Liver (tissue), 9 donors: Measurements from ENCODE around the gene PLEKHO2. TPM values are rescaled to one million over a fixed set of nuclear protein-coding genes. Genes with fewer than 3 reads are reported as not detected.

Experiments
- DNase-seq: peaks from one replicate; pipeline ENCODE4 v3.0.0-alpha.2; 2017; ENCODE audit warnings: low spot score
- H3K27ac ChIP-seq, 2 donors: one replicate each; pipeline ENCODE4 v1.7.0; 2013; ENCODE audit warnings: inconsistent platforms in 2 of 2, low read length in 2 of 2, control low read depth in 1 of 2, low read depth in 1 of 2, mild to moderate bottlenecking in 1 of 2
- H3K27me3 ChIP-seq, 4 donors: one replicate each; pipeline versions ENCODE4 v1.6.1 to v1.7.0; 2013; ENCODE audit warnings: low read length in 3 of 4, inconsistent platforms in 1 of 4, mild to moderate bottlenecking in 1 of 4, moderate library complexity in 1 of 4; ENCODE audit not compliant: control insufficient read depth in 4 of 4, insufficient read depth in 4 of 4
- H3K36me3 ChIP-seq, 4 donors: one replicate each; pipeline versions ENCODE4 v1.6.1 to v1.7.0; 2013; ENCODE audit warnings: low read length in 3 of 4, mild to moderate bottlenecking in 3 of 4, low read depth in 1 of 4, moderate library complexity in 1 of 4; ENCODE audit not compliant: control insufficient read depth in 4 of 4, insufficient read depth in 3 of 4
- H3K4me1 ChIP-seq, 4 donors: one replicate each; pipeline versions ENCODE4 v1.6.1 to v1.7.0; 2013; ENCODE audit warnings: low read length in 3 of 4, mild to moderate bottlenecking in 3 of 4, moderate library complexity in 1 of 4; ENCODE audit not compliant: control insufficient read depth in 4 of 4, insufficient read depth in 4 of 4
- H3K4me3 ChIP-seq, 3 donors: one replicate each; pipeline versions ENCODE4 v1.6.1 to v1.7.0; 2013; ENCODE audit warnings: low read length in 3 of 3, control low read depth in 1 of 3, low read depth in 1 of 3, mild to moderate bottlenecking in 1 of 3
- H3K9ac ChIP-seq, 2 donors: one replicate each; pipeline ENCODE4 v1.7.0; 2013; ENCODE audit warnings: low read length in 2 of 2, mild to moderate bottlenecking in 2 of 2, moderate library complexity in 2 of 2, control low read depth in 1 of 2, low read depth in 1 of 2
- H3K9me3 ChIP-seq, 4 donors: one replicate each; pipeline versions ENCODE4 v1.6.1 to v1.7.0; 2013; ENCODE audit warnings: low read length in 3 of 4; ENCODE audit not compliant: control insufficient read depth in 4 of 4
- EGR1 ChIP-seq, 2 donors: IDR thresholded peaks; 2 replicates each; pipeline ENCODE4 v1.6.1; 2016 to 2018; ENCODE audit warnings: antibody characterized with exemption in 2 of 2, low read depth in 2 of 2
- FOXA1 ChIP-seq: IDR thresholded peaks from 2 replicates; pipeline ENCODE4 v1.6.1; 2016; ENCODE audit warnings: antibody characterized with exemption
- FOXA2 ChIP-seq: IDR thresholded peaks from 2 replicates; pipeline ENCODE4 v1.6.1; 2016; ENCODE audit warnings: antibody characterized with exemption
- GABPA ChIP-seq, 2 donors: IDR thresholded peaks in 1 of 2; conservative IDR thresholded peaks in 1 of 2; 2 replicates each; pipeline ENCODE4 v1.6.1; 2016; ENCODE audit warnings: antibody characterized with exemption in 2 of 2, mild to moderate bottlenecking in 1 of 2, moderate library complexity in 1 of 2
- HNF4A ChIP-seq, 2 donors: conservative IDR thresholded peaks; 2 replicates each; pipeline ENCODE4 v1.6.1; 2016; ENCODE audit warnings: antibody characterized with exemption in 2 of 2, mild to moderate bottlenecking in 2 of 2
- HNF4G ChIP-seq: IDR thresholded peaks from 2 replicates; pipeline ENCODE4 v1.6.1; 2016; ENCODE audit warnings: antibody characterized with exemption
- JUND ChIP-seq, 2 donors: IDR thresholded peaks; 2 replicates each; pipeline ENCODE4 v1.6.1; 2016; ENCODE audit warnings: antibody characterized with exemption in 2 of 2
- NR2F2 ChIP-seq: IDR thresholded peaks from 2 replicates; pipeline ENCODE4 v1.6.1; 2016; ENCODE audit warnings: antibody characterized with exemption
- RXRA ChIP-seq, 2 donors: IDR thresholded peaks; 2 replicates each; pipeline ENCODE4 v1.6.1; 2017 to 2018; ENCODE audit warnings: antibody characterized with exemption in 2 of 2, mild to moderate bottlenecking in 1 of 2
- SP1 ChIP-seq: IDR thresholded peaks from 2 replicates; pipeline ENCODE4 v1.6.1; 2018; ENCODE audit warnings: antibody characterized with exemption, mild to moderate bottlenecking
- TAF1 ChIP-seq: conservative IDR thresholded peaks from 2 replicates; pipeline ENCODE4 v1.6.1; 2016; ENCODE audit warnings: antibody characterized with exemption, mild to moderate bottlenecking
- YY1 ChIP-seq: IDR thresholded peaks from 2 replicates; pipeline ENCODE4 v1.6.1; 2016; ENCODE audit warnings: antibody characterized with exemption, mild to moderate bottlenecking
- WGBS: extraction: QIAGEN DNeasy Blood & Tissue Kit; methylation state at CpG from one replicate; pipeline ENCODE4 v1.1.7; 2013; 5-methylcytosine and 5-hydroxymethylcytosine counted together
- polyA plus RNA-seq, 2 donors: library from polyadenylated mRNA; stranded (reverse) in 1 of 2; unstranded in 1 of 2; fragments of 200-250 nt in 1 of 2; fragments of >200 nt in 1 of 2; fragmentation: Nextera tagmentation in 1 of 2; extraction: Ambion mirVana in 1 of 2; gene quantifications; one replicate each; pipeline versions ENCODE4 v1.2.1 to v1.2.3, GENCODE V29; 2013 to 2015
- total RNA-seq, 2 donors: library from RNA; depleted of rRNA; stranded (reverse); fragments of >200 nt; gene quantifications; one replicate each; pipeline ENCODE4 v1.2.3, GENCODE V29; 2014
- TF ChIP-seq, protein P1 (sequence below): IDR thresholded peaks from 2 replicates; pipeline ENCODE4 v1.6.1; 2016; ENCODE audit warnings: antibody characterized with exemption, mild to moderate bottlenecking
- TF ChIP-seq, protein P2 (sequence below): IDR thresholded peaks from 2 replicates; pipeline ENCODE4 v1.6.1; 2016; ENCODE audit warnings: antibody characterized with exemption
- TF ChIP-seq, protein P3 (sequence below): fragments of 150-350 bp; IDR thresholded peaks from 2 replicates; pipeline ENCODE4 v1.5.1; 2017; ENCODE audit warnings: improper control_type of control experiment, low read depth, low read length; ENCODE audit not compliant: missing input control
- TF ChIP-seq, protein P4 (sequence below): IDR thresholded peaks from 2 replicates; pipeline ENCODE4 v1.6.1; 2016; ENCODE audit warnings: antibody characterized with exemption
- TF ChIP-seq, protein P5 (sequence below): IDR thresholded peaks from 2 replicates; pipeline ENCODE4 v1.6.1; 2016; ENCODE audit warnings: antibody characterized with exemption
- donor health status: healthy.
- donor health status: healthy.
- donor health status: healthy.
- donor health status: healthy.
- donor health status: healthy.

PLEKHO2 gene
- total and polyA plus RNA-seq, 4 donors = 2.0 to 11.3 (median 8.5) TPM

DNA sequence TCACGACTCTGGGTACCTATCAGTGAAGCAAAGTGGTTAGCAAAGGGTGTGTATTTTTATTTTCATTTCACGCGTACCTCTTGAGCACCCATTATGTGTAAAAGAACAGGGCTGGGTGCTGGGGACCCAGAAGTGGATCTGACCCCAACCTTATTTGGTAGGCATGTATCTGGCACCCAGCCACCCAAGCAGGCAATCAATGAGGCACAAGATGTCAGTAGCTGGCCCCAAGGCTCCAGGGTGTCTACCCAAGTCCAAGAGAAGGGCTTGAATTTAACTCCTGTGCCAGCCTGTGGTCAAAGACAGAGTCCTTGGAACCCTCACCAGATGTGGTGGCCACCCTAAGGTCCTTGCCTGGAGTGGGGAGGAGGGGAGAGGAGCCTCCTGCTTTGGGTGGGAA is 5.7 kb downstream of the PLEKHO2 start:
- TF ChIP-seq, protein P1, sequence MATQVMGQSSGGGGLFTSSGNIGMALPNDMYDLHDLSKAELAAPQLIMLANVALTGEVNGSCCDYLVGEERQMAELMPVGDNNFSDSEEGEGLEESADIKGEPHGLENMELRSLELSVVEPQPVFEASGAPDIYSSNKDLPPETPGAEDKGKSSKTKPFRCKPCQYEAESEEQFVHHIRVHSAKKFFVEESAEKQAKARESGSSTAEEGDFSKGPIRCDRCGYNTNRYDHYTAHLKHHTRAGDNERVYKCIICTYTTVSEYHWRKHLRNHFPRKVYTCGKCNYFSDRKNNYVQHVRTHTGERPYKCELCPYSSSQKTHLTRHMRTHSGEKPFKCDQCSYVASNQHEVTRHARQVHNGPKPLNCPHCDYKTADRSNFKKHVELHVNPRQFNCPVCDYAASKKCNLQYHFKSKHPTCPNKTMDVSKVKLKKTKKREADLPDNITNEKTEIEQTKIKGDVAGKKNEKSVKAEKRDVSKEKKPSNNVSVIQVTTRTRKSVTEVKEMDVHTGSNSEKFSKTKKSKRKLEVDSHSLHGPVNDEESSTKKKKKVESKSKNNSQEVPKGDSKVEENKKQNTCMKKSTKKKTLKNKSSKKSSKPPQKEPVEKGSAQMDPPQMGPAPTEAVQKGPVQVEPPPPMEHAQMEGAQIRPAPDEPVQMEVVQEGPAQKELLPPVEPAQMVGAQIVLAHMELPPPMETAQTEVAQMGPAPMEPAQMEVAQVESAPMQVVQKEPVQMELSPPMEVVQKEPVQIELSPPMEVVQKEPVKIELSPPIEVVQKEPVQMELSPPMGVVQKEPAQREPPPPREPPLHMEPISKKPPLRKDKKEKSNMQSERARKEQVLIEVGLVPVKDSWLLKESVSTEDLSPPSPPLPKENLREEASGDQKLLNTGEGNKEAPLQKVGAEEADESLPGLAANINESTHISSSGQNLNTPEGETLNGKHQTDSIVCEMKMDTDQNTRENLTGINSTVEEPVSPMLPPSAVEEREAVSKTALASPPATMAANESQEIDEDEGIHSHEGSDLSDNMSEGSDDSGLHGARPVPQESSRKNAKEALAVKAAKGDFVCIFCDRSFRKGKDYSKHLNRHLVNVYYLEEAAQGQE = no peak
- TF ChIP-seq HNF4A (conservative IDR thresholded peaks at IDR 0.05) = no peak
- TF ChIP-seq, protein P2, sequence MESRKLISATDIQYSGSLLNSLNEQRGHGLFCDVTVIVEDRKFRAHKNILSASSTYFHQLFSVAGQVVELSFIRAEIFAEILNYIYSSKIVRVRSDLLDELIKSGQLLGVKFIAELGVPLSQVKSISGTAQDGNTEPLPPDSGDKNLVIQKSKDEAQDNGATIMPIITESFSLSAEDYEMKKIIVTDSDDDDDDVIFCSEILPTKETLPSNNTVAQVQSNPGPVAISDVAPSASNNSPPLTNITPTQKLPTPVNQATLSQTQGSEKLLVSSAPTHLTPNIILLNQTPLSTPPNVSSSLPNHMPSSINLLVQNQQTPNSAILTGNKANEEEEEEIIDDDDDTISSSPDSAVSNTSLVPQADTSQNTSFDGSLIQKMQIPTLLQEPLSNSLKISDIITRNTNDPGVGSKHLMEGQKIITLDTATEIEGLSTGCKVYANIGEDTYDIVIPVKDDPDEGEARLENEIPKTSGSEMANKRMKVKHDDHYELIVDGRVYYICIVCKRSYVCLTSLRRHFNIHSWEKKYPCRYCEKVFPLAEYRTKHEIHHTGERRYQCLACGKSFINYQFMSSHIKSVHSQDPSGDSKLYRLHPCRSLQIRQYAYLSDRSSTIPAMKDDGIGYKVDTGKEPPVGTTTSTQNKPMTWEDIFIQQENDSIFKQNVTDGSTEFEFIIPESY = no peak
- no peak for TF ChIP-seq EGR1 (IDR thresholded peaks at IDR 0.05; ENCODE audit: low read depth in 2 of 2)
- 82% methylated on average over 3 of the region's 3 CpGs for WGBS
- H3K9ac ChIP-seq = no peak overlapping the region
- DNase-seq = no peak
- H3K4me1 ChIP-seq = peaks cover 0 to 18% (median 9%) of the 10 kb centered on the region in 4 donors
- H3K36me3 ChIP-seq = no peaks in the 10 kb centered on the region
- H3K9me3 ChIP-seq = no peaks in the 10 kb centered on the region
- H3K27me3 ChIP-seq = no peaks in the 10 kb centered on the region
- H3K27ac ChIP-seq = no peak overlapping the region
- H3K4me3 ChIP-seq = no peak overlapping the region

DNA sequence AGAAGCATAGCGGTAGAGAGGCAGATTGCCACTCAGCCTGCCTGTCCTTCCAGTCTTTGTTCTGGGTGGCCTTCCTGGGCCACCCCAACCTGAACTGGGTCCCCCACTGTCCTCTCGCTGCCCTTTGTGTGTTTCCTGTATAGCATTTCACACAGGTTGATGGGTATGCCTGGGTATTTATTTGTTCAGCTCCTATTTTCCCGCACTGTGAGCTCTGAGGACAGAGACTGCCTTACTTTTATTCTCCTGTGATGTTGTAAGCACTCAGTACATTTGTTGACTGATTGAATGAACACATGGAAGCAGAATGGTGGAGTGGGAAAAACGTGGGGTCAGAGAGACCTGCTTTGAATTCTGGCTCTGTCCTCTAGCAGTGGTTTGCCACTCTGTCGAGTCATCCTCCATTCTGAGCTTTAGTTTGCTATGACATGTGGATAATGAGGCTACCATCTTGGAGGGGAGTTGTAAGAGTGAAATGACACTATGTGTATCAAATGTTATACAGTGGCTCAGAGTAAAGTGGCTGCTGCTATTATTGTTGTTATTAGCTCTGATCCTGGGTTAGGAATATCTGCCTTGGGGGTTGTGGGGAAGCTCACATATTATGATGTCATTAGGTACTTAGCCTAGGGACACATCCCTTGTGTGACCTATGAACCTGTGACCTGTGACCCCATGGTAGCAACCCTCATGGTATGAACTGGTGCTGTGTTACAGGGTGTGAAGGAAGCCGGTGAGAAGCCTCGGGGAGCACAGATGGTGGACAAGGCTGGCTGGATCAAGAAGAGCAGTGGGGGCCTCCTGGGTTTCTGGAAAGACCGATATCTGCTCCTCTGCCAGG is 6.4 kb downstream of the PLEKHO2 start:
- 86% methylated on average over 8 of the region's 8 CpGs for WGBS
- Histone ChIP-seq H3K27ac (no peak overlapping the region), H3K4me1 (peaks cover 0 to 18% (median 9%) of the 10 kb centered on the region in 4 donors), H3K4me3 (no peak overlapping the region), H3K9ac (no peak overlapping the region), H3K27me3 (no peaks in the 10 kb centered on the region), H3K36me3 (no peaks in the 10 kb centered on the region), H3K9me3 (no peaks in the 10 kb centered on the region)
- DNase-seq = no peak
- TF ChIP-seq, protein P1 = no peak
- TF ChIP-seq TAF1 (no peak), FOXA2 (no peak), FOXA1 (no peak), YY1 (no peak), NR2F2 (no peak), HNF4G (no peak), RXRA (IDR thresholded peaks at IDR 0.05) (no peak), HNF4A (conservative IDR thresholded peaks at IDR 0.05) (no peak), EGR1 (IDR thresholded peaks at IDR 0.05; ENCODE audit: low read depth in 2 of 2) (no peak), GABPA (IDR thresholded peaks at IDR 0.05 in 1 of 2, conservative IDR thresholded peaks at IDR 0.05 in 1 of 2) (no peak), SP1 (no peak), JUND (IDR thresholded peaks at IDR 0.05) (no peak)
- TF ChIP-seq, protein P3, sequence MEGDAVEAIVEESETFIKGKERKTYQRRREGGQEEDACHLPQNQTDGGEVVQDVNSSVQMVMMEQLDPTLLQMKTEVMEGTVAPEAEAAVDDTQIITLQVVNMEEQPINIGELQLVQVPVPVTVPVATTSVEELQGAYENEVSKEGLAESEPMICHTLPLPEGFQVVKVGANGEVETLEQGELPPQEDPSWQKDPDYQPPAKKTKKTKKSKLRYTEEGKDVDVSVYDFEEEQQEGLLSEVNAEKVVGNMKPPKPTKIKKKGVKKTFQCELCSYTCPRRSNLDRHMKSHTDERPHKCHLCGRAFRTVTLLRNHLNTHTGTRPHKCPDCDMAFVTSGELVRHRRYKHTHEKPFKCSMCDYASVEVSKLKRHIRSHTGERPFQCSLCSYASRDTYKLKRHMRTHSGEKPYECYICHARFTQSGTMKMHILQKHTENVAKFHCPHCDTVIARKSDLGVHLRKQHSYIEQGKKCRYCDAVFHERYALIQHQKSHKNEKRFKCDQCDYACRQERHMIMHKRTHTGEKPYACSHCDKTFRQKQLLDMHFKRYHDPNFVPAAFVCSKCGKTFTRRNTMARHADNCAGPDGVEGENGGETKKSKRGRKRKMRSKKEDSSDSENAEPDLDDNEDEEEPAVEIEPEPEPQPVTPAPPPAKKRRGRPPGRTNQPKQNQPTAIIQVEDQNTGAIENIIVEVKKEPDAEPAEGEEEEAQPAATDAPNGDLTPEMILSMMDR = no peak
- TF ChIP-seq, protein P4, sequence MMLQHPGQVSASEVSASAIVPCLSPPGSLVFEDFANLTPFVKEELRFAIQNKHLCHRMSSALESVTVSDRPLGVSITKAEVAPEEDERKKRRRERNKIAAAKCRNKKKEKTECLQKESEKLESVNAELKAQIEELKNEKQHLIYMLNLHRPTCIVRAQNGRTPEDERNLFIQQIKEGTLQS = no peak
- TF ChIP-seq, protein P5, sequence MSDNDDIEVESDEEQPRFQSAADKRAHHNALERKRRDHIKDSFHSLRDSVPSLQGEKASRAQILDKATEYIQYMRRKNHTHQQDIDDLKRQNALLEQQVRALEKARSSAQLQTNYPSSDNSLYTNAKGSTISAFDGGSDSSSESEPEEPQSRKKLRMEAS = no peak
- TF ChIP-seq, protein P2 = no peak
